Hematopoietic multipotent progenitor cell treated with erythropoietin and hydrocortisone succinate and interleukin-3 and kit ligand, for 8 days (in vitro differentiated cells): ENCODE results near the gene ADCY4.

Experiments used
- DNase-seq: peaks from one replicate; pipeline ENCODE4 v3.0.0-alpha.2; 2015

The ADCY4 gene

DNA sequence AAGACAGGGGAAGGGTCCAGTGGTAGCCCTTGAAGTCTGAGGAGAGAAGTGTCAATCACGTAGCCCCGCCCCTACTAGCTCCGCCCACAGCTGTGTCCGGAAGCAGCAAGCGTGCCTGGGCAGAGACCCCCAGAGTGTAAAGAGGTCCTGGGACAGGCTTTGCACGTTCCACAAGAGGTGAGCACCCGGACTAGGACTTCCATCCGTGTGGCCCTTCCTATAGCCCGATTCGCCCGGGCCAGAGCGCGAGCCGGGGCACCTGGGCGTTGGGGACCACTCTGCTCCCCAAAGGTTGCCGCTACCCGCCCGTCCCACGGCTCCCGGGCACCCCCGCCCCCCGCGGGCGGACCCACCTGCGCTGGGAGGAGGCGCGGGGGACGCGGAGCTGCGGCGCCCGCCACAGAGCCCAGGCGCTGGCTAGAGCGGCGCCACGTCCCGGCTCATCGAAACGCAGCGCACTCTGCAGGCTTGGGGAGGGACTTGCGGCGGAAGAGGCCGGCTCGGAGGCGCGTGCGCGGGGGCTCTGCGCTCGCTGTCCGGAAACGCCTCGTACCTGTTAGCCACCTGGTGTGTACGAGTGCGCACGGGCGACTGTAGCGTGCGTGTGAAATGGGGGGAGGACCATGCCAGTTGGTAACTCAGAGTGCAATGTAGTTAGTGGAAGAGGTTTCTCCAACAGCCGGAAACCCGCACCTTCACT, 63.6 kb downstream of the ADCY4 start, which contains the start of gene RABGGTA:
TSS of gene RABGGTA (minus strand) at position 464 of the 700 bp plus-strand sequence. CDS start 482 bp downstream, outside the sequence.
- DNase-seq = peak; percentile 90

GRCh38 chr14:24270537-24271133, 64.2 kb downstream of the ADCY4 start:
- DNase-seq = no peak

DNA sequence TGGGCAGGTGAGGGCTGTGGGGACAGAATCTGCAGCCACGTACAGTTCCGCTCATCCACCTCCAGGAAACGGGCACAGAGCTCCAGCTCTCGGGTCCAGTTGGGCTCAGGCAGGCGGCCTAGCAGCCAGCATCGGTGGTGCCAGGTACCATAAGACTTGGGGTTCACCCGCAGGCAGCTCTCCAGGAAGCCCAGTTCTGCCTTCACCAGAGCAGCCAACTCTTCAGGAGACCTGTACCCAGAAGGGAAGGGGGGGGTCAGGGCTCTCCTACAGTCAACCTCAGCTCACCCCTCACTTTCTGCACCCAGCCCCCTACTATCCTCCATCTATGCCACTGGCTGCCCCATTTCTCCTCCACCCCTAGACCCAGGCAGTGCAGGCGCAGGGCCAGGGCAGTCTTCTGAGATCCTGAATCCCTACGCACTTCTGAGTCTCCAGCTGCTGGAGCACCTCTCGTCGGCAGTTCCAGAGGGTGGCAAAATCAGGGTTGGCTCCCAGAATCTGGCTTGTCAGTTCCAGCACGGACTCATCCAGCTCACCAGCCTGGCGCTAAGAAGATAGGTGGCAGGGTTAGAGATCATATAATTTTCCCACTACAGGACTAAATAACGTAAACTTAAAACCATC, 64.8 kb downstream of the ADCY4 start:
- no peak for DNase-seq

DNA sequence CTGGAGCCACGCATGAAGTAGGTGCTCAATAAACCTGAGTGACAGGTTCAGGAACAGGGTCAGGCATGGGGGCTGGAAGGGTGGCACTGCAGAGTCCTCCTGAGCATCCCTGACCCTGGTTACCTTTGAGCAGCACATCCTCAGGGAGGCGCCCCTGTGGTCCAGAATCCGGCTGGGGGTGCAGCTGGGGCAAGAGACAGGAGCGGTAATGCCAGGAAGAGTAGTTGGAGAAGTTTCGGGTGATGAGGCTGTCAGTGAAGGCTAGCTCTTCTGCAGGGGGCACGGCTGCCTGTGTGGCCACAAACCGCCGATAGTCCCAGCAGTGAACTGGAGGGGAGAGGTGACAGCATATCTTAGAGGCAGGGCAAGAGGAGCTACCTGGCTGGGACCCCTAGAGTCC, 65.5 kb downstream of the ADCY4 start:
- no peak for DNase-seq
